Endothelial cell of umbilical vein (primary cell): Measurements from ENCODE around the gene OXLD1. TPM values are rescaled to one million over a fixed set of nuclear protein-coding genes. Genes with fewer than 3 reads are reported as not detected.

ENCODE experiments used
- BruUV-seq: library from RNA; stranded (reverse); fragments of 400-500 nt; replicated peaks from 2 replicates; lab custom pipeline; 2021; lab: Mats Ljungman, UMichigan
- CTCF ChIA-PET: fragments of 300-600, 350-600 bp; sonication (Branson Sonifier 250); formaldehyde crosslinking; loops from one replicate; lab custom pipeline; 2021; ENCODE audit warnings: antibody characterized with exemption, inconsistent platforms; lab: Charles Lee
- POLR2A ChIA-PET: fragments of 300-600, 350-600 bp; sonication (Branson Sonifier 250); formaldehyde crosslinking; loops from one replicate; lab custom pipeline; 2021; ENCODE audit warnings: antibody characterized with exemption, inconsistent platforms; lab: Charles Lee
- DNase-seq: peaks from one replicate; pipeline ENCODE4 v3.0.0-alpha.2; 2011; ENCODE audit warnings: low read depth, low spot score
- FAIRE-seq: peaks from 2 replicates; lab custom pipeline; 2011; peaks lifted over from hg19 to GRCh38; lab: Jason Lieb, UNC
- H2AFZ ChIP-seq: 2 replicates; pipeline ENCODE4 v1.6.0; 2012; ENCODE audit warnings: low read depth, low read length, control low read depth, inconsistent platforms
- H3K27ac ChIP-seq: 2 replicates; pipeline ENCODE4 v1.5.1; 2011; ENCODE audit warnings: low read depth, mild to moderate bottlenecking, control low read depth, low read length, moderate library complexity; ENCODE audit not compliant: insufficient read depth
- H3K27me3 ChIP-seq, 2 experiments: 2 replicates each; pipeline versions ENCODE4 v1.6.0 to v1.6.1; 2011; ENCODE audit warnings: low read length in 2 of 2, mixed read lengths in 1 of 2; ENCODE audit not compliant: control insufficient read depth in 2 of 2, insufficient read depth in 2 of 2
- H3K36me3 ChIP-seq, 2 experiments: 2 replicates in 1 of 2; 3 replicates in 1 of 2; pipeline ENCODE4 v1.5.1; 2011; ENCODE audit warnings: low read length in 2 of 2, mild to moderate bottlenecking in 1 of 2, moderate library complexity in 1 of 2; ENCODE audit not compliant: control insufficient read depth in 2 of 2, insufficient read depth in 2 of 2; ENCODE audit errors: extremely low read depth in 1 of 2
- H3K4me1 ChIP-seq: 3 replicates; pipeline ENCODE4 v1.5.1; 2011; ENCODE audit warnings: mild to moderate bottlenecking, low read length; ENCODE audit not compliant: control insufficient read depth, insufficient read depth; ENCODE audit errors: extremely low read depth
- H3K4me2 ChIP-seq: 2 replicates; pipeline ENCODE4 v1.6.1; 2011; ENCODE audit warnings: low read length, control low read depth, mixed read lengths; ENCODE audit not compliant: insufficient read depth
- H3K4me3 ChIP-seq, 3 experiments: fragments of 200-600 bp in 1 of 3; sonication (generic), shearing (Covaris generic) in 1 of 3; replicated peaks in 1 of 3; 2 replicates each; pipeline ENCODE4 v1.5.1; 2011 to 2016; ENCODE audit warnings: control low read depth in 3 of 3, low read length in 3 of 3, mild to moderate bottlenecking in 2 of 3, inconsistent platforms in 1 of 3, low read depth in 1 of 3, moderate library complexity in 1 of 3; ENCODE audit not compliant: insufficient read depth in 1 of 3
- H3K79me2 ChIP-seq: 2 replicates; pipeline ENCODE4 v1.6.0; 2012; ENCODE audit warnings: low read length, inconsistent platforms; ENCODE audit not compliant: control insufficient read depth, insufficient read depth
- H3K9ac ChIP-seq: replicated peaks from 2 replicates; pipeline ENCODE3; 2011; ENCODE audit warnings: low read length, control low read depth; ENCODE audit not compliant: insufficient read depth; ENCODE audit errors: extremely low read depth
- H3K9me1 ChIP-seq: replicated peaks from 3 replicates; pipeline ENCODE4 v1.6.0; 2011; ENCODE audit warnings: mild to moderate bottlenecking, low read length; ENCODE audit not compliant: control insufficient read depth, insufficient read depth; ENCODE audit errors: extremely low read depth
- H3K9me3 ChIP-seq: replicated peaks from 2 replicates; pipeline ENCODE4 v1.5.1; 2012; ENCODE audit warnings: low read length, inconsistent platforms; ENCODE audit not compliant: control insufficient read depth, insufficient read depth
- H4K20me1 ChIP-seq: replicated peaks from 2 replicates; pipeline ENCODE3; 2011; ENCODE audit warnings: mild to moderate bottlenecking, low read length; ENCODE audit not compliant: control insufficient read depth, insufficient read depth; ENCODE audit errors: extremely low read depth
- CTCF ChIP-seq, 2 donors: IDR thresholded peaks; 1 replicate in 1 of 2; 2 replicates in 1 of 2; pipeline ENCODE4 v1.5.1; 2011; ENCODE audit warnings: low read length in 2 of 2, mild to moderate bottlenecking in 2 of 2, moderate library complexity in 2 of 2, control low read depth in 1 of 2, inconsistent platforms in 1 of 2, low read depth in 1 of 2; ENCODE audit not compliant: insufficient read depth in 1 of 2; ENCODE audit errors: extremely low read depth in 1 of 2
- EZH2 ChIP-seq: IDR thresholded peaks from 2 replicates; pipeline ENCODE4 v1.6.1; 2012; ENCODE audit warnings: borderline replicate concordance, low read depth, mild to moderate bottlenecking, moderate library complexity, low read length, inconsistent platforms; ENCODE audit not compliant: severe bottlenecking
- FOS ChIP-seq: IDR thresholded peaks from 2 replicates; pipeline ENCODE4 v1.6.1; 2011; ENCODE audit warnings: mild to moderate bottlenecking, low read length, moderate library complexity, borderline replicate concordance; ENCODE audit not compliant: insufficient read depth
- GATA2 ChIP-seq: IDR thresholded peaks from 2 replicates; pipeline ENCODE4 v1.7.0; 2011; ENCODE audit warnings: low read depth, mild to moderate bottlenecking, moderate library complexity, mixed read lengths, low read length; ENCODE audit not compliant: insufficient read length, insufficient read depth
- JUN ChIP-seq: IDR thresholded peaks from 2 replicates; pipeline ENCODE4 v1.6.1; 2011; ENCODE audit warnings: borderline replicate concordance, low read depth; ENCODE audit not compliant: insufficient read length, insufficient read depth
- MAX ChIP-seq: IDR thresholded peaks from 2 replicates; pipeline ENCODE4 v1.6.1; 2011; ENCODE audit not compliant: insufficient read depth, insufficient read length
- MYC ChIP-seq: IDR thresholded peaks from one replicate; pipeline ENCODE4 v1.6.1; 2011; ENCODE audit warnings: mild to moderate bottlenecking, low read depth, low read length
- POLR2A ChIP-seq: IDR thresholded peaks from 2 replicates; pipeline ENCODE4 v1.6.1; 2012; ENCODE audit warnings: low read depth, mild to moderate bottlenecking, control low read depth, low read length
- POLR2AphosphoS5 ChIP-seq: IDR thresholded peaks from 2 replicates; pipeline ENCODE4 v1.6.1; 2012; ENCODE audit warnings: low read depth, mild to moderate bottlenecking, control low read depth, low read length, moderate library complexity; ENCODE audit not compliant: insufficient read depth
- dilution Hi-C: fragments of 300-500 bp; cut with MboI; formaldehyde crosslinking; loops from one replicate; pipeline ENCODE4 v1.15.0; 2019; ENCODE audit warnings: low sequenced_read_pairs; ENCODE audit not compliant: extremely low pct_ligation_motif_present
- intact Hi-C: fragments of 100-400 bp; cut with micrococcal nuclease; formaldehyde crosslinking; loops from one replicate; pipeline ENCODE4 v1.10.0; 2022
- polyA plus RNA-seq, 4 experiments: library from polyadenylated mRNA; depleted of rRNA in 3 of 4; stranded (reverse) in 3 of 4; unstranded in 1 of 4; fragments of >200 nt; gene quantifications; 2 replicates each; pipeline versions ENCODE4 v1.2.1 to v1.2.3, GENCODE V29; 2011 to 2012; ENCODE audit warnings: missing spikeins in 1 of 4
- total RNA-seq: library from RNA; stranded (reverse); gene quantifications from 2 replicates; pipeline ENCODE4 v1.2.3, GENCODE V29; 2021

OXLD1 gene
- total and polyA plus RNA-seq, 2 donors (not counting 3 experiments of a cell fraction or from before 2014, with no cell fraction given): 20.1 to 35.2 TPM

GRCh38 chr17:81690066-81690465, 23.7 kb upstream of the OXLD1 start:
- DNase-seq (no peak), FAIRE-seq (no peak)
- H3K4me2 ChIP-seq: no peak overlapping the region
- H3K9me3 ChIP-seq: no peaks in the 10 kb centered on the region
- TF ChIP-seq MAX (no peak), GATA2 (no peak), FOS (no peak), MYC (no peak), JUN (no peak), CTCF (IDR thresholded peaks at IDR 0.05; ENCODE audit: extremely low read depth in 1 of 2, insufficient read depth in 1 of 2, low read depth in 1 of 2, low read length in 2 of 2) (no peak), POLR2AphosphoS5 (no peak), POLR2A (no peak), EZH2 (no peak)
- H3K36me3 ChIP-seq: peaks cover 27 to 88% of the 10 kb centered on the region in 2 experiments
- H2AFZ ChIP-seq: no peak overlapping the region
- no peak overlapping the region for H3K9ac ChIP-seq
- no peaks in the 10 kb centered on the region for H4K20me1 ChIP-seq
- ChIA-PET CTCF (no interaction called here), POLR2A (no interaction called here)
- peaks cover 58% of the 10 kb centered on the region for H3K79me2 ChIP-seq
- dilution Hi-C loops: no loop called here
- H3K27ac ChIP-seq: no peak overlapping the region
- H3K4me3 ChIP-seq: no peak overlapping the region
- H3K9me1 ChIP-seq: no peaks in the 10 kb centered on the region
- no TSS peak for BruUV-seq
- H3K4me1 ChIP-seq: peaks cover 7% of the 10 kb centered on the region
- intact Hi-C loops: no loop called here
- no peaks in the 10 kb centered on the region for H3K27me3 ChIP-seq
